GM21825 (cell line): ENCODE results near the gene OPHN1.
"Not testable (repeated sequence)": the region's sequence is repeated elsewhere in the genome, so short reads cannot be mapped to it uniquely, and the experiment has no call there.

Source experiments
- ATAC-seq: cut with Tn5 transposase; IDR thresholded peaks from one replicate; pipeline ENCODE4 v1.9.1; 2021; ENCODE audit warnings: mild to moderate bottlenecking, moderate library complexity; ENCODE audit not compliant: unreplicated experiment

OPHN1 gene

DNA sequence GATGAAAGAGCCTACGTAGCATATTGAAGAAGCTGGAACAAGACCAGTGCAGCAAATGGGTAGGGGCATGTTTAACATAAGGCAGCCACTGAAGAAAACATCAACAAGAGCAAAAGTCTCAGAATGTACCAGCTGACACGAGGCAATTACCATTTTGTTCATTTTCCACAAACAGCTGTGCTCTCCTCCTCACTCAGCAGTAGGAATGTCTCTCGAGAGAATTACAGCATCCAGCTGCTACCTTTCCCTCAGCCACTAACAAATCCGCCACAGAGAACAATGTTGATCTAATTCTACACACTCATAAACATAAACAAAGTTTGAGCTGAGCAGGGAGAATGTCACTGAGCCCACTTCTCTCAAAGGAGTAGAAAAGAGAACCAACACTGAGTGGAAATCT, 68.0 kb downstream of the OPHN1 start:
- no peak for ATAC-seq

DNA sequence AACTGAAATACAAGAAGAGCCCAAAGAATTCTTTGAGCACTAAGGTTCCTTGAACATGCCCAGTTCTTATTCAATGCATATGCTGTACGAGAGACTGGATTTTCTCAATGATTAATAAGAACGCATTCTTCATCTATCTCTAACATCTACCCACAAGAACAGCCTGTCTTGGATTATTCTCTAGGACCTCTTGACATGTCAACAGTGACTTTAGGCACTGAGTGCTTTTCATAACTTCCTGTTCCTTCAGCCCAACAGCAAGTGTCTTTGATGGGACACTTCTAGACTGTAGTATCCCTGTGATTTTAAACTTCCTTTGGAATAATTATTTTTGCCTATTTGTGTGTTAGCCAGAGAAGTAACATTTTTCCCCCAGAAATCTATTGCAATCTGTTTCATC, 69.3 kb downstream of the OPHN1 start:
- no peak for ATAC-seq

DNA sequence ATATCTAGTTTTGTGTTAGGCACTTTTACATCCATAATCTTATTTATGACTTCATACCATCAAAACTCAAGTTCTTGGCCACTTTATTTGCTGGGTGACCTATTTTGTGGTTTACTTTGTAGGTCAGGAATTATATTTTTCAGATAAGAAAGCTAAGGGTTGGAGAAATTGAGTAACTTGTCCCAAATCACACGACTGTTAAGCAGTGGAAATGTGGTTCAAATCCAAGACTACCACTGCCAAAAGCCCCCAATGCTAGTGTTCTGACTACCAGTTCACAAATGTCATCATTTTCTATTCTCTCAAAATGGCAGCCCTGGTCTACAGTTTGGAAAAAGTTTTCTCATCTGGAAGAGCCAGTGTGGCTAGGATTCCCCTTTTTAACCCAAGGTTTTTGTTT, 74.6 kb downstream of the OPHN1 start:
- no peak for ATAC-seq

DNA sequence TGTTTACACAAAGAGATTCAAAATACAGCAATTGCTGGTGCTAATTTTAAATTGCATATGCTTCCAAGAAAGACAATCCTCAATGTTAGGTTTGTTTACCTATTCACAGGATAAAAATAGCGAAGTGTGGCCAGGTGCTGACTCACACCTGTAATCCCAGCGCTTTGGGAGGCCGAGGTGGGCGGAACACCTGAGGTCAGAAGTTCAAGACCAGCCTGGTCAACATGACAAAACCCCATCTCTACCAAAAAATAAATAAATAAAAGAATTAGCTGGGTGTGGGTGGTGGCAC, 77.7 kb downstream of the OPHN1 start:
- ATAC-seq: no peak

DNA sequence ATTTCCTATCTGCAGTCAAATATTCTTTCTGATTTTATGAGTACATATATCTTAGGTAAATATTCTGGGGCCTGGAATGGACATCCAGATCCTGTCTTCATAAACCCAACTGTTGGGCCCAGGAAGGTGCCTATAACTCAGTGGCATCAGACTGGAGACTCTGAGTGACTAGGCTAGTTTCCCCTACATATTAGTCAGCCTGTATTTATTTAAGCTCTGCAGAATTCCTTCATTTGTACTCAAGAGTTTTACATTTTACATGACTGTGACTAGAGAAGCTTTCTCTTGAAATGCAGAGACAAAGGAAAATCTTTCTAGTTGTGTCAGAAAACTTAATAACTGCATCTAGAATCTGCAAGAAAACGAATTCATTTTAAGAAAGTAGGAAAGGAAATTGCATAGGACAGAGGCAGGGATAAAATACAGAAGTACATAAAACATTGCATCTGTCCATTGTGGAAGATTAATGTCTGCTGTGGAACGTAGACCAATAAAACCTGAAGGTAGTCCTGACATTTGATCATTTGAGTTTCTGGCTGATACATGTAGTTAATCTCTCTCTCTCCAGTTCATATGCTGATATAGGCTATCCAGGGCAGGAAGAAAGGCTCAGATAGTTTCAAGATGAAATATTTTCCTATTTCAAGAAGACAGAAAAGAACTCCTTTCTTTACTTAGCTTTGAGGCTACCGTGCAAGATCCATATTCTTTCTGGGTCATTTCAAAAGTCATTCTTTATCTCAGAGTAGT, 78.2 kb downstream of the OPHN1 start:
- ATAC-seq: no peak

DNA sequence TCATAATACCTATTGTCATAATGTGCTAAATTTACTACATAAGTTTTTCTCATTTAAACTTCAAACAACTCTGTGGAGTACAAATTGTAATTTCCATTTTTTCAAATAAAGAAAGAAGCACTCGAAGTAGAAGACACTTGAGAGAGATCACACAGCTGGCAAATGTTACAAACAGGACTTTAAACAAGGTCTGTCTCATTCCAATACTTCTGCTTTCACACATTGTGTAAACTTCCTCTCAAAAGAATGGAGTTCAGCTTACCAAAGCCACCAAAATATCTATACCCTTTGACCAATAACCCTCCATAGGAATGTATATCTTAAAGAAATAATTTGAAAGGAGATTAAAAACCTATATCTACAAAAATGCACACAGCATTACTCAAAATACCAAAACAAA, 88.3 kb downstream of the OPHN1 start:
- ATAC-seq: no peak

DNA sequence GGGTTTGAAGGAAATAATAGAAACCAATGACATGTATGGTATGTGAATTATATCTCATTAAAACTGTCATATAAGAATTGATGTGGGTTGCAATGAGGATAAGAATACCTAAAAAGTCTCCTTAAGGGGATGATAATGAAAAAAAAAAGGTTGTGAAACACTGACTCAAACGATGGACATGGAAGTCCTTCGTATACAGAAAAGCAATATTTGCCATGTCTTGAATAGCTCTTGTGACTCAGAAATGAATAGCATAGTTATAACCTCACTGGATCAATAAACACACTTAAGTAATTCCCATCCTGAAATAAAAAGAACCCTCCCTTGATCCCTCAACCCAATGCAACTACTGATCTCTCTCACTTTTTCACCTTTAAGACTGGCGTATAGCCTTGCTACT, 89.7 kb downstream of the OPHN1 start:
- no peak for ATAC-seq

DNA sequence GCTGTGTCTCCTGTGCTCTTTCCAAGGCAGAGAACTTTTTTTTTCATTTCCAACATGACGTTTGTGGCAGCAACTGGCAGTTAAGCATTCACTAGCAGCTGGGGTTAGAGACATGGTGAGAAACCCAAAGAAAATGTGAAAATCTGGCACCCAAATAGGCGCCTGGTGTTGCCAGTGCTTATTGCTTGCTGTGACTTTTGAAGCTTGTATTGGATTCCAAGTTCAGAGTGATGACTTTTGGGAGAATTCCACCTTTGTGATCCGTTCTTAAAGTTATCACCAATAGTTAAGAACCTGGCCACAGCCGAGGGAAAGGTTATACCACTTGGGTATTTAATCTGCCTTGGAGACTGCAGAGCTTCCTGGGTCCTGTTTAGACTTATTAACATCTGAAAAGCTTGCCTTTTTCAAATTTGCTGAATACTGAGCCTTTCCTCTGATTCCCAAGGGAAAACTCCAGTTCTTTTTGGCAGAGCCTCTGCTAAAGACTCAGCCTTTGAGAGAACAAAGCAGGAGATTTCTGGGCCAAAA, 101.0 kb downstream of the OPHN1 start:
- ATAC-seq: no peak

DNA sequence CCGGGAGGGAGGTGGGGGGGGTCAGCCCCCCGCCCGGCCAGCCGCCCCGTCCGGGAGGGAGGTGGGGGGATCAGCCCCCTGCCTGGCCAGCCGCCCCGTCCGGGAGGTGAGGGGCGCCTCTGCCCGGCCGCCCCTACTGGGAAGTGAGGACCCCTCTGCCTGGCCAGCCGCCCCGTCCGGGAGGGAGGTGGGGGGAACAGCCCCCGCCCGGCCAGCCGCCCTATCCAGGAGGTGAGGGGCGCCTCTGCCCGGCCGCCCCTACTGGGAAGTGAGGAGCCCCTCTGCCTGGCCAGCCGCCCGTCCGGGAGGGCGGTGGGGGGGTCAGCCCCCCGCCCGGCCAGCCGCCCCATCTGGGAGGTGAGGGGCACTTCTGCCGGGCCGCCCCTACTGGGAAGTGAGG, 106.5 kb downstream of the OPHN1 start:
- not testable (repeated sequence) for ATAC-seq

DNA sequence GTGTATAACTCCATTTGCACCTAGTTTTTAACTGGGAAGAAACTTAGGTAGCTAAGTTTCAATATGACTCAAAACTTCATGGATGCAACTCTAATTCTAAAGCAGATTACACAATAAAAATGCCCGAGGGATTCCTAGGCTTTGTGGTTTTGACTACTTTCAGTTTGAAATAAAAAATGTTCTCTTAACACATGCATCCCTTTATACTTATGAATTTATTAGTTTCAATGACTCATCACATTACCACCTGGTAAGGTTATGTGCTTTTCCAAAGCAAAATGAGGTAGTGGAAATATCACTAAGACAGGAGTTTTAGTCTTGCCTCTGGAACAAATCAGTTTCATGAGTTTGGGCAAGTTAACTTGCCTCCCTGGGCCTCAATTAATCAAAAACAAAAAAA, 125.5 kb downstream of the OPHN1 start:
- ATAC-seq: no peak

DNA sequence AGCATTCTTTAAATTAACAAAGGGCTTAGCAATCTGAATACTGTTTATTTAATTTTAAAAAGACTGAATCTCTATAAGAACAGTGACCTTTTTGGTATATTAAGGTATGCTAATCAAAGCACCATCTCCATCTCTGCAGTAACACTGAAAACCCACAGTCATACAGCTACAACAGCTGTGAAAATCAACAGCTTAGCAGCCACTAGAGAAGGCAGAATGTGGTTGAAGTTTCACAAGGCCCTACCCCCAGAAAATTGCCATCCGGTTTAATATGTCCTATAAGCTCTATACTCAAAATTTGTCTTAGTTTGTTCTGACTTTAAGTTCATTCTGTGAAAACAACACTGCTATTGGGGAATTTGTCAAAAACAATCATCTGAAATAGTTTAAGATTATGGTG, 128.7 kb downstream of the OPHN1 start:
- no peak for ATAC-seq

DNA sequence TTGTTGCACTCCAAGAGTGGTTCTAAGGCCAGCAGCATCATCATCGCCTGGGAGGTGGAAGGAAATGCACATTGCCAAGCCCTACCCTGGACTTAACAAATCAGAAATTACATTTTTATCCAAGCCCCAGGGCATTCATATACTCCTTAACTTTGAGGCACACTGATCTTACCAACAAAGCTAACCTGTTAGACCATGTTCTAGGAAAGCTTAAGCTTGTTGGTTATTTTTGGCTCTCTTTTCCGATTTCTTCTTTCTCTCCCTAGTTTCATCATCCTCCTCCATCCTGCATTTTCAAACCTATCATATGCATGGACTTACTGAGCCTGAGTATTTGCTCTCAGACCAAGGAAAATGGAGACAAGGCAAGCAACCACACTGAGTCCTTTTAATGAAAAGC, 133.4 kb downstream of the OPHN1 start:
- ATAC-seq: no peak

DNA sequence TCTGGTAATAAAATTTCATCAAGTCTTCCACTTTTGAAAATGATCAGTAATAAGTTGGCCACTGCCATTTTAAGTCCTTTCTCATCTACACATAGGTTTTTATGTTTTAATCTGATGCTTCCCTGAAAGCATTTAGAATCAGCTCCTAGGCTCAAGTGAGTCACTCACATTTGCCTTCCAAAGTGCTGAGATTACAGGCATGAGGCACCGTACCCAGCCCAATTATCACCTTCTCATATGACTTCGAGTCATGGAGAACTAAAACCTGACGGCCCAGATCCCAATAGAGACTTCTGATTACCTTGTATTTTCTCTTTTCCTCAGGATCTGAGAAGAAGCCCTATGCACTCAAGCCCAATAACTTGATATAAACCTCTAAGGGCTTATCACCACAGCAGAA, 140.8 kb downstream of the OPHN1 start:
- ATAC-seq: no peak

DNA sequence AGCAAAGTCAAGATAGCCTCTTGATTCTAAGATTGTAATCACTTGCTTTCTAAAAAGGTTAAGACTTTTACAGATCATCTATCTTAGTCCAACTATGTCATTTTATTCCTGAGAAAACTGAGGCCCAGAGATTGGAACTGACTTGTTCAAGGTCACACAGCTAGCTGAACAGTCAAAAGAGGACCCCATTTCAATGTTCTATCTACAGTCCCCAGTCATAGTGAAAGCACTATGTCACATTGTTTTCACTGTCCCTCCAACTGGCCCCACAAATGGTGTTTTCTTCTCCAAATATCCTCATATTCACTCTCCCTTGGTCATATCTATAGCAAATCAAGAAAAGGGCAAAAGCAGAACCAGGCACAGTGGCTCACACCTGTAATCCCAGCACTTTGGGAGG, 145.2 kb downstream of the OPHN1 start:
- no peak for ATAC-seq

DNA sequence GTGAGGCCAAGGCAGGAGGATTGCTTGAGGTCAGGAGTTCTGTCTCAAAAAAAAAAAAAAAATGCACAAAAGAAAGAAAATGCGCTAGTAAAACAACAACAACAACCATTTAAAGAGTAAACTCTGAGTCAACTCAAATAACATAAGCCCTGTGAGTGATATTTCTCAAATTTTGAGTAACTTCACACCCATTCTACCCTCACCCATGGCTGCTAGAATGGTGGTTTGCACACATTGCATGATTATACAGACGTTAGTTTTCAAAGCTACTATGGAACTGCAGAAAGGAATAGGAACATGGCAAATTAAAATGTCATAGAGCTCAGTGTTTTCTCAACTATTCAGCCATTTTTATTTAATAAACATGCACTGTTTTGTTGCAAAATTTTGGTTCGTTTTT, 145.9 kb downstream of the OPHN1 start:
- ATAC-seq: no peak

DNA sequence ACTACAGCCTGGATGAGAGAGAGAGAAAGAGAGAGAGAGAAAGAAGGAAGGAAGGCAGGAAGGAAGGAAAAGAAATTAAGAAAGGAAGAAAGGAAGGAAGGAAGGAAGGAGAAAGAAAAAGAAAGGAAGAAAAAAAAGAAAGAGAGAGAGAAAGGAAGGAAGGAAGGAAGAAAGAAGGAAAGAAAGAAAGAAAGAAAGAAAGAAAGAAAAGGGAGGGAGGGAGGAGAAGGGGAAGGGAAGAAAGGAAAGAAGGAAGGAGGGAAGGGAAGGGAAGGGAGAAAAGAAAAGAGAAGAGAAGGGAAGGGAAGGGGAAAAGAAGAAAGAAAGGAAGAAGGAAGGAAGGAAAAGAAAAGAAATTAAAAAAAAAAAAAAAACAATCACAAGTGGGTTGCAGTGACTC, 146.3 kb downstream of the OPHN1 start:
- no peak for ATAC-seq

DNA sequence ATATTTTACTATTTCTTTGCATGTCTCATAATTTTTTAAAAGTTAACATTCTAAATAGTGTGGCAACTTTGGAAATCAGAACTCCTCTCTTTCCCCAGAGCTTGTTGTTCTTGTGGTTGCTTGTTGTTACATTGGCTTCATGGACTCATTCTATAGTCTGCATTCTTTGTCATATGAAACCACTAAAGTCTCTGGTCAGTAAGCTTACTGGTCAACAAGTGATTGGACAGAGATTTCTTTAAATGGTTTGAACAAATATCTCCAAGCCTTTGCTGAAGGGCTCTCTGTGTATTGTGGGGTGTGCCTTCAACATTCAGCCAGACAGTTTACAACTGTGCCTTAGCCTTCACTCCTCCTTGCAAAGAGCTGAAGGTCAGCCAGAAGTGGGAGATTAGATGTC, 147.2 kb downstream of the OPHN1 start:
- no peak for ATAC-seq

DNA sequence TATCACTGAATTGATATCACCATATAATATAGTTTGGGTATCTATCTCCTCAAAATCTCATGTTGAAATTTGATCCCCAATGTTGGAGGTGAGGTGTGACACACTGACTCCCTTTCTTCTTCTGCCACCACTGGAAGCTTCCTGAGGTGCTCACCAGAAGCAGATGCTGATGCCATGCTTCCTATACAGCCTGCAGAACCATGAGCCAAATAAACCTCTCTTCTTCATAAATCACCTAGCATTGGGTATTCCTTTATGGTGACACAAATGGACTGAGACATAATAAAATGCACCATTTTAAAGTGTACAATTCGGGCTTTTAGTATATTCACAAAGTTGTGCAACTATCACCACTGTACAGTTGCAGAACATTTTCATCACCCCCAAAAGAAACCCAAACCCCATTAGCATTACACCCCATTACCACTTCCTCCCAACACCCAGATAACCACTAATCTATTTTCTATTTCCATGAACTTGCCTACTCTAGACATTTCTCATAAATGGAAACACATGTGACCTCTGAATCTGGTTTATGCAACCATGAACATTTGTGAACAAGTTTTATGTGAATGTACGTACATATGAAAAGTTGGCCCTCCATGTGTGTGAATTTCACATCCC, 148.9 kb downstream of the OPHN1 start:
- ATAC-seq: no peak

DNA sequence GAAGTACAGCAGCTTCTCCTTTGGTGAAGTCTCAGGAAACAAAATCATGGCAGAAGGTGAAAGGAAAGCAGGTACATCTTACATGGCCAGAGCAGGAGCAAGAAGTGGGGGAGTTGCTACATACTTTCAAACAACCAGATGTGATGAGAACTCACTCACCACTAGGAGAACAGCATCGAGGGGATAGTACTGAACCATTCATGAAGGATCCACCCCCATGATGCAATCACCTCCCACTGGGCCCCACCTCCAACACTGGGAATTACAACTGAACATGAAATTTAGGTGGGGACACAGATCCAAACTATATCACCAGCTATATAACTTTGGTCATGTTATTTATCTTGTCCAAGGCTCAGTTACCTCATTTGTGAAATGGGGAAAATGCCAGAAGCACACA, 159.4 kb downstream of the OPHN1 start:
- no peak for ATAC-seq

DNA sequence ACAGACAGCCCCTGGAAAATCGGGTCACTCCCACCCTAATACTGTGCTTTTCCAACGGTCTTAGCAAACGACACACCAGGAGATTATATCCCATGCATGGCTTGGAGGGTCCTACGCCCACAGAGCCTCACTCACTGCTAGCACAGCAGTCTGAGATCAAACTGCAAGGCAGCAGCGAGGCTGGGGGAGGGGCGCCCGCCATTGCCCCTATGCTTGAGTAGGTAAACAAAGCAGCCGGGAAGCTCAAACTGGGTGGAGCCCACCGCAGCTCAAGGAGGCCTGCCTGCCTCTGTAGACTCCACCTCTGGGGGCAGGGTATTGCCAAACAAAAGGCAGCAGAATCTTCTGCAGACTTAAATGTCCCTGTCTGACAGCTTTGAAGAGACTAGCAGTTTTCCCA, 168.5 kb downstream of the OPHN1 start:
- not testable (repeated sequence) for ATAC-seq

DNA sequence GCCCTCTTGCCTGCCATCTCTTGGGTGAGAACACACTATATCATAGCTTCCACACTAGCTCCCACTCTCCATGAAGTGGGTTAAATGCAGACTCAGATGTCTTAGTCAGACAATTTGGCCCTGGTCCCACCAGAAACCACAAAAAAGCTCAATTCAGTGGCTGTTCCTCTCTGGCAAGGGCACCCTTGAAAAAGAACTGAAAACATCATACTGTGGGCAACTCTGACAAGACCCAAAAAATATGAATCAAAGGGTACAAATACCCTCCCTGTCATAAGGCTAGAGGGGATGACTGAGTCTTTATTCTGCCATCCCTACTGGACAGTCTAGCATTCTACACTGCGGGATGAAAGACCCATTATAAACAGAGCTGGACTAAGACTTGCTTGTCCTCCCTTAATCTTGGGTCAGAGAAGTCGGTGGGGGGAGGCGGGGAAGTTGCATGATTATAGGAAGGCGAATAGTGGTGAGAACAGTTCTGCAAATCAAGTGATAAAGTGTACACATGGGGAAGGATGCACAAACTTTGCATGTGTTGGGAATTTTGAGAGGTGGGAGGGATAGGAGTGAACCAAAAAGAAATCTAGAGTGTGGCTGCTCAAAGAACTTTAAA, 172.1 kb downstream of the OPHN1 start:
- no peak for ATAC-seq

DNA sequence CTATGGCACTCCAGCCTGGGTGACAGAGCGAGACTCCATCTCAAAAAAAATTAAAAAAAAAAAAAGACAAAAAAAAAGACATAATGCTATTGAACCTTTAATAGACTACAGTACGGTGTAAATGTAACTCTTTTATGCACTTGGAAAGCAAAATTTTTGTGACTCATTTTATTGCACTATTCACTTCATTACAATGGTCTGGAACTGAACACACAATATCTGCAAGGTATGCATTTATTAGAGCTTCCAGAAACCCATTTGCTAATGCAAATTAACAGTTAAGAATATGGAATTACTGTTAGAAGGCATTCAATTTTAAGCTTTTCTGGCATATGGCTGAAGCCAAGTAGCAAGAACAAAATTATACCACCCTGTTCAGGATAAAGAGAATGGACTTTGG, 176.3 kb downstream of the OPHN1 start:
- ATAC-seq: no peak
